Activated CD4-positive, alpha-beta T cell treated with anti-CD3 and anti-CD28 coated beads, Interleukin-2, Interleukin-4, amounts not matched to agents 100 ng/mL and 50 ng/mL, durations not matched to agents 16 hours and 8 hours (primary cell): ENCODE measurements around the gene PRKCSH.
"Not testable (repeated sequence)": the region's sequence is repeated elsewhere in the genome, so short reads cannot be mapped to it uniquely, and the experiment has no call there.

Source experiments
- DNase-seq: peaks from one replicate; pipeline ENCODE4 v3.0.0-alpha.2; 2020; ENCODE audit warnings: low spot score

The PRKCSH gene, protein sequence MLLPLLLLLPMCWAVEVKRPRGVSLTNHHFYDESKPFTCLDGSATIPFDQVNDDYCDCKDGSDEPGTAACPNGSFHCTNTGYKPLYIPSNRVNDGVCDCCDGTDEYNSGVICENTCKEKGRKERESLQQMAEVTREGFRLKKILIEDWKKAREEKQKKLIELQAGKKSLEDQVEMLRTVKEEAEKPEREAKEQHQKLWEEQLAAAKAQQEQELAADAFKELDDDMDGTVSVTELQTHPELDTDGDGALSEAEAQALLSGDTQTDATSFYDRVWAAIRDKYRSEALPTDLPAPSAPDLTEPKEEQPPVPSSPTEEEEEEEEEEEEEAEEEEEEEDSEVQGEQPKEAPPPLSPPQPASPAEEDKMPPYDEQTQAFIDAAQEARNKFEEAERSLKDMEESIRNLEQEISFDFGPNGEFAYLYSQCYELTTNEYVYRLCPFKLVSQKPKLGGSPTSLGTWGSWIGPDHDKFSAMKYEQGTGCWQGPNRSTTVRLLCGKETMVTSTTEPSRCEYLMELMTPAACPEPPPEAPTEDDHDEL

DNA sequence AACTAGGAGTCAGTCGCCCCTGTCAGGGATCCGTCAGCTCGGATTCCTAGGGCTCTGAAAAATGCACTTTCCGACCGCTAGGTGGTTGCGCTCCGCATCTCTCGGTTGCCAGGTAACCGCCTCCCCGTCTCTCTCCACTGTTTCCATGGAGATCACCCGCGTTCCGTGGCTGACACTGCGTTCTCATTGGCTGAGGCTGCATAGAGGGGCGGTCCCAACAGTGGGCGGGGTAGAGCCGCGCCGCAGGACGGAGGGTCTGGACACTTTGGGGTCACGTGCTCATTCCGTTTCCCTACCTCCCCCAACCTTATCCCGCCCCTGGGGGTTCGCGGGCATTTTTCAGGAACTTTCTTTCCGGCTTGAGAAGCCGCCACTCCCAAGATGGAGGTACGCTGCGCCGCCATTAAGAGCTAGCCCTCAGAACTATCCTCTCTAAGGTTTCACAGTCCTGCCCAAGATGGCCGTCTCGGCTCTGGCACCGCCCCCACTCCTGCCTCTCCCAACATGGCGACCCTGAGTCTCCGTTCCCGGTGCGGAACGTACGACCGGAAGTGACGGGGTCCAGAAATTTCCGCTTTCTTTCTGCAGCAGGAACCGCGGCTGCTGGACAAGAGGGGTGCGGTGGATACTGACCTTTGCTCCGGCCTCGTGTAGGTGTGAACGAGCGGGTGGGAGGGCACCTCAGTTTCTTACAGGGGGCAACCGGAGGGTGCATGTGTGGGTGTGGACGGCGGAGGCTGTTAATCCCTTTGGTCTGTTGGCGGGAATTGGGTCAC lies at the start of gene PRKCSH, which contains the start of gene ODAD3:
PRKCSH (plus strand) TSS at position 579 of the 776 bp plus-strand sequence. CDS start 483 bp downstream, outside the sequence.
ODAD3 (minus strand) TSS at position 65 of the 776 bp plus-strand sequence. CDS start 105 bp downstream, outside the sequence.
- peak; percentile 100 for DNase-seq

DNA sequence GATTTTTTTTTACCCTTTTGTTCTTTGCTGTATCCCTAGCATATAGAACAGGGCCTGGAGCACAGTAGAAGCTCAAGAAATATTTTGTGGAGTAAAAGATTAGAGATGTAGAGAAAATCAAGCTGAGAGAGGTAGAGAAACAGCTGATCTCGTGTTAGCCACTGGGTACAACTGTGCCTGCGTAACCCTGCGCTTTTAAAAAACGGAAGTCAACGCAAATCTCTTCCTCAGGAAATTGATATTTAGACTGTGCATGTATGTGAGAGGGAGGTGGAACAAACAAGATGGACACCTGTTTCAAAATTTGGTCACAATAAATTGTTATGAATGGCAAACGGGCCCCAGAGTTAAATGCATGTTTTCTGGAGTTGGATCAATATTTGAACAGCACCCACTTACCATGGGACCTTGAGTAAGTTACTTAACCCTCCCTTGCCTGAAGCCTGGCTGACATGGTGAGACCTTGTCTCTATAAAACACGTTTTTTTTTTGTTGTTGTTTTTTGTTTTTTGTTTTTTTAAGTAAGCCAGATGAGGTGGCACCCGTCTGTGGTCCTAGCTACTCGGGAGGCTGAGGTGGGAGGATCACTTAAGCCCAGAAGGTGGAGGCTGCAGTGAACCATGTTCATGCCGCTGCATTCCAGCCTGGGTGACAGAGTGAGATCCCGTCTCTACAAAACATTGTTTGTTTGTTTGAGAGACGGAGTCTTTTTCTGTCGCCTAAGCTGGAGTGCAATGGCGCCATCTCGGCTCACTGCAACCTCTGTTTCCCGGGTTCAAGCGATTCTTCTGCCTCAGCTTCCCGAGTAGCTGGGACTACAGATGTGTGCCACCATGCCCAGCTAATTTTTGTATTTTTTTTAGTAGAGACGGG lies 48.0 kb upstream of the PRKCSH start:
- DNase-seq = no peak

DNA sequence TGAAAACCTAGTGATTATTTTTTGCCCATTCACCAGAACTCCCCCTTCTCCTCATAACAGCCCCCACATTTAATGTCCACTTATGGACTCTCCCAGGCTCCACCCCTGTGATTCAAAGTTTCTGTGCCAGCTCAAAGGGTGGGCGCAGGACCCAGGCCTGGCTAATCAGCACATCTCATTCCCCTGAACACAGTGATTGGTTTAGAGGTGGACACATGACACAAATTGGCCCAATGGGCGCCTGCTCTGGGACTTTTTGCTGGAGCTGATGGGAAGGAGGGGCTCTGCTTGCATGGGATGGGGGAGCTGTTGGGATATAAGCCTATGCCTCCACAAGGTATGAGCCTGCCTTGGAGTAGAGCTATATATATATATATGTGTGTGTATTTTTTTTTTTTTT lies 45.1 kb upstream of the PRKCSH start:
- no peak for DNase-seq

DNA sequence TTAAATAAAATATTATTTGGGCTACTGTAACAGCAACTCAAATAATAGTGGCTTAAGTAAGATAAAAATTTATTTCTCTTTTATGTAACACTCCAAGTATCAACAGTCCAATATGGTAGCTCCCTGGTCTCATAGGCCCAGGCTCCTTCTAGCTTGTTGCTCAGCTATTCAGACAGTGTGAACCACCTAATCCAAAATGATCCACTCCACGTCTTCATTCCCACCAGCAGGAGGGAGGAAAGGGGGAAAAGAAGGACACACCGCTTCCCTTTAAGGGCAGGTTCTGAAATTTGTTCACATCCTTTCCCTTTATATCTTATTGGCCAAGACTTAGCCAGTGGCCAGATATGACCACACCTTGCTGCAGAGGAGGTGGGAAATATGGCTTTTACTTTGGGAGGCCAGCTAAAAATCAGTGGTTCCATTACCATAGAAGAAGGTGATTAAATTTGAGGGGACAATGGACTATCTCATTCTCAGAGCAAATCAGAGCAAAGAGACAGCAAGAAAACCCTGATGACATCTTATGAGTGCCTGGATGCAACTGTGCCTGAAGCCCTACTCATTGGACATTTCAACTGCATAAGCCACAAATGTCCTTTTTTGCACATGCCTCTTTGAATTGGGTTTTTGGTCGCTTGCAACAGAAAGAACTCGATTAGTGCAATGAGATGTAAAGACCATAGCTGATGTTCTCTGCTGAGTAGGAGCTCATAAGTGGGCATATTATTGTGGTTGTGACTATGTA lies 44.3 kb upstream of the PRKCSH start:
- no peak for DNase-seq

DNA sequence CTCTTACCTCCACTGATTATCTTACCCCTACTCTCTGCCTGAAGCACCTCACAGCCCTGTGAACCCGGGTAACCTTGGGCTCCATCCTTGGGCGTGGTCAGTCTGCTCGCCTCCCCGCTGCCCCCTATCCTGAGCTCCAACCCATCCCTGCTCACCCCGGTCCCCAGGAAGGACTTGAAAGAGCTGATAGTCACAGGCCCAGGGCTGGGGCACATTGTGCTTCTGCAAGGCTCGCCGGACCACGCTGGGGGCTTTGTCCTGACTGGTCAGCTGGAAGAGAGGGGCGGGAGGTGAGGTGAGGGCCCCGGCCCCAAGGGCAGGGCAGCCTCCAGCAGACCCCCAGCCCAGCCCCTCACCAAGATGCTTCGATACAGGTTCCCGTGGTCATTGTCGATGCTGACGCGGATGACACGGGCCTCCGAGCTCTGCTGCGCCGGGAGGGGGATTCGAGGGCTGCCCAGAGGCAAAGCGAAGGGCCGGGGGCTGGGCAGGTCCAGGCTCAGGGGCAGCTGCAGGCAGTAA lies 38.3 kb upstream of the PRKCSH start:
- no peak for DNase-seq

DNA sequence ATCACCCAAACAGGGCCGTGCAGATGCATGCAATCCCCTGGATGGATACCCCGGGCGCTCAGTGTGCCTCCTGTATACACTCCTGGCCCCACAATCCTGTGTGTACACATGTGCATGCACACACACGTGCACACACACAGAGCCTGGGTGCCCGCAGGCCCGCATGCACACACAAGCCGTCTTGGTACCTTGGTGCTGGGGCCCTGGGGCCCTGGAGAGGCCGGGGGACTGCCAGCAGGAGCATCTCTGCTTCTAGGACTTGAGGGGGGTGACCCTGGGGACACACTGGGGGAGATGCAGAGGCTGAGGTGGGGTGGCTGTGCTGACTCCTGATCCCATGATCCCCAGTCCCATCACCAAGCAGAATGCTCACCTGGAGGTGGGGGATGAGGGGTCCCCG lies 35.8 kb upstream of the PRKCSH start:
- no peak for DNase-seq

DNA sequence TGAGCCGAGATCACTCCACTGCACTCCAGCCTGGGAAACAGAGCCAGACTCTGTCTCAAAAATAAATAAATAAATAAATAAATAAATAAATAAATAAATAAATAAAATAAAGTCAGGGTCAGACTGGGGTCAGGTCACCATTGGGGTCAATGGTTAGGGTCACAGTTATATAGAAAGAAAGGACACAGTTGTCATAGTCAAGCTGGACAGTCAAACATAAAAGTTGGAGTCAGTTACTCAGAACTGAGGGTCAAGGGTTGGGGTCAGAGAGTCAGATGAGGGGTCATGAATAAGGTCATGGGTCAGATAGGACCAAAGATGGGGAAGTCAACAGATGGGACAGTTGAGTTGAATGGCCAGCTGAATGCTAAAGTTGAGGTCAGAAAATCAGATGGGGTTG lies 34.6 kb upstream of the PRKCSH start:
- DNase-seq = no peak

DNA sequence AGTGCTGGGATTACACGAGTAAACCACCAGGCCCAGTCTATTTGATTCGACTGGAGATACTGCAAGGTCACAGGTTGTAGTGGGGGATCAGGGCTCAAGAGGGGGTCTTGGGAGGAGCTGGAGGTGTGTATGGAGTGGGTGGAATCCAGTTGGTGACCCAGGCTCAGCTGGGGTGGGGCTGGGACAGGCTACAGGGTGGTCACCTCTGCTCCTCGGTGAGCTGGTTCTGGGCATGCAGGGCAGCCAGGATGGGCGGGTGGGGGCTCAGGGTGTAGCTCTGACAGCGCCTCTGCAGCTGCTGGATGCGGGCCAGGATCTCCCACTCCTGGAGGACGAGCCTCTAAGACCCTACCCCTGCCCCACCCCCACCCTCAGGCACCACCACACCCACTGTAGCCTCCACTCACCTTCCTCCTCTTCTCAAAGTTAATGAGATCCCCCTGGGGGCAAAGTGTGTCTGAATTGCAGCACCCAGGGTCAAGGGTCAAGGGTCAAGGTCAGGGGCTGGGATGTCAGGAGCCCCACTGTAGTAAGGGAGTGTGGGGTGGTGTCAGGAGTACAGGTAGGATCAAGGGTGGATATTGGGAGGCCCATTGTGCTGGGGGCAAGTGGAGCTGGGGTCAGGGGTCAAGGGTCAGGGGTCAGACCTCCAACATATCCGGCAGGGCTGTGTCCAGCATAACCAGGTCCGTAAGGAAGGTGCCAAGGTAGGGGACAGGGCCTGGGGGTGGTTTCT lies 33.5 kb upstream of the PRKCSH start:
- DNase-seq = no peak

DNA sequence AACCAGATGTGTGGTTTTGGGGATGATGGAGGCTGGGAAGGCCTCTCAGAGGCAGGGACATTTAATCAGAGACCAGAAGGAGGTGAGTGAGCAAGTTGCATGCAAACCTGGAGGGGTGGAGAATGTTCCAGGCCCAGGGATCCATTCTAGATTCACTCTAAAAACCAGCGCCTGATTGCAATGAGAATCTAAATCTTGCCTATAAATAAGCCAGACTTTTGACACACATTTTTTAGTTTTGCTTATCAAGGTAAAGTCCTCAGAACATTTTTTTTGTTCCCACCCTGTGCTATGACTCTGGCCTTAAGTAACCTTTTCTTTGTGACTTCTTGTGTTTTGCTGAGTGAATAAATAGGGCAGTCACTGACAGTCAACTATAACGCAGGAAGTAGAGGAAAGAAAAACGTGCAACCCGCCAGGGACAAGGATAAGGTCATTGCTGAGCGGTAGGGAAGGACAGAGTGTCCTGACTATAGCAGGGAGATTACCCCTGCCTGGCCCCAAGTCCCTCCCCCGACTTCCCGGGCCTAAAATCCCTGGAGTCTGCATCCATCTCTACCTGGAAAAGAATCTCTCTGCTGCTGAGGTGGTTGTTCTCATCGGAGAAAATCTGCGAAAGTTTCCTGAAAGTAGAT lies 30.7 kb upstream of the PRKCSH start:
- DNase-seq = no peak

DNA sequence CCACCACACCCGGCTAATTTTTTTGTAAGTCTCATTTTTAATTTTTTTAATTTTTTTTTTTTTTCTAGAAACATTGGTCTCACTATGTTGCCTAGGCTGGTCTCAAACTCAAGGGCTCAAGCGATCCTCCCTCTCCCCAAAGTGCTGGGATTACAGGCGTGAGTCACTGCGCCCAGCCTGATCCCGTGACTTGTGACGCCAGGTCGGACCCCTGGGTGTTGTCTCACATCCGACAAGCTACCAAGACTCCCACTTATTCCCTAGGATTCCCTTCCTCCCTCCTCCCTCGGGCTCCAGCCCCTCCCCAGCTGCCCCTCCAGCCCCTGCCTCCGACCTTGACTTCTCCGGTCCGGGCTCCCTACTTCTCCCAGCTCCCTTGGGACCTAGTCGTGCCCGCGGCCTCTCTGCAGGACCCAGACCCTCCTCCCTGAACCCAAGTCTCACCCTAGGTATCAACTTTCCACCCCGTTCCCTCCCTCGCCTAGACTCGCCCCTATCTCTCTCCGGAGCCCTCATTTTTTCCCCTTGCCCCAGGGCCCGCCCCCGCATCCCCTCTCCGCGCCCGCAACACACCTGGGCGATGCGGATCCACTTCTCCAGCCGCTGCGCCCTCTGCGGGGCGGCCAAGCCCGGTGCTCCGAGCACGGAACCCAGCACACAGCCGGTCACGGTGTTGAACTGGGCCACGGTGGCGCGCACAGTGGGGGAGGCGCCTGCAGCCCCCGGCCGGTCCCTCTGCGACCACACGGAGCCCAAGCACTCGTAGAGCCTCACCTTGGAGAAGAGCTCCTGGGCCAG lies 29.4 kb upstream of the PRKCSH start:
- peak; percentile 21 for DNase-seq

DNA sequence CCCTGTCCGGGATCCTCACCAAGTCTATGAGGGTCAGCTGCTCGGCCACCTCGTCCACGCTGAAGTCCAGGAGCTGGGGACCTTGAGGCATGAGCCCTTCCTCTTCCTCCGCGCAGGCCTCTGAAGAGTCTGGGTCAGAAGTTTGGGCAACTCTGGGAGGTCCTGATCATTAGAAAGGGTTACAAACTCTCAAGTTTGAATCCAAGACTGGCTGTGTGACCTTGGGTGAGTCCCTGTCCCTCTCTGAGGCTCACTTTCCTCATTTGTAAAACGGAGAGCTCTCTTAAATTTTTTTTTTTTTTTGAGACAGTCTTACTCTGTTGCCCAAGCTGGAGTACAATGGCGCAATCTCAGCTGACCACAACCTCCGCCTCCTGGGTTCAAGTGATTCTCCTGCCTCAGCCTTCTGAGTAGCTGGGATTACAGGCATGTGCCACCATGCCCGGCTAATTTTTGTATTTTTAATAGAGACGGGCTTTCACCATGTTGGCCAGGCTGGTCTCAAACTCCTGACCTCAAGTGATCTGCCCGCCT lies 28.7 kb upstream of the PRKCSH start:
- DNase-seq = not testable (repeated sequence)

DNA sequence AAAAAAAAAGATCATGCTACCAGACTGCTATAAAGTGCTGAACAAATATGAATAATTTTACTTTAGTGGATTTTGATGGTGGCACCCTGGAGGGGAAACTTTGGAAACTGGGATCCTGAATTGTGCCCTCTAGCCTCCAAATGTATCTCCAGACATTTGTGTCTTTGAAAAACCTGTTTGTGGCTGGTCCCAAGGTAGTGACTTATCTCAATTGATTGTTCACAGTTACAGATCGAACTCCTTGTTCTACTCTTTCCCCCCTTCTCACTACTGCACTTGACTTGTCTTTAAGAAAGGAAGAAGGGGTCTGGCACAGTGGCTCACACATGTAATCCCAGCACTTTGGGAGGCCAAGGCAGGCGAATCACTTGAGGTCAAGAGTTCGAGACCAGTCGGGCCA lies 26.8 kb upstream of the PRKCSH start:
- no peak for DNase-seq

DNA sequence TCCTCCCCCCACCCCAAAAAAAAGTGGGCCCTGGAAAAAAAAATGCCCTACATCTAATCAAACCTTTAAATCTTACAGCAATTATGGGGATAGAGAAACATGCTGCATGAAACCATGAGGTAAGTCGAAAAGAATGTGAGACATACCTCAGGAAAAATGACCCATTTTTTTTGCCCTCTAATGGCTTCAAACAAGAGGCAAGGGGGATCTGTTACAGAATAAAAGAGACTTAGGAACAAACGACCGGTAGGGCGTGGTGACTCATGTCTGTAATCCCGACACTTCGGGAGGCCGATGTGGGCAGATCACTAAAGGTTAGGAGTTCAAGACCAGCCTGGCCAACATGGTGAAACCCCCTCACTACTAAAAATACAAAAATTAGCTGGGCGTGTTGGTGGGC lies 24.8 kb upstream of the PRKCSH start:
- no peak for DNase-seq

DNA sequence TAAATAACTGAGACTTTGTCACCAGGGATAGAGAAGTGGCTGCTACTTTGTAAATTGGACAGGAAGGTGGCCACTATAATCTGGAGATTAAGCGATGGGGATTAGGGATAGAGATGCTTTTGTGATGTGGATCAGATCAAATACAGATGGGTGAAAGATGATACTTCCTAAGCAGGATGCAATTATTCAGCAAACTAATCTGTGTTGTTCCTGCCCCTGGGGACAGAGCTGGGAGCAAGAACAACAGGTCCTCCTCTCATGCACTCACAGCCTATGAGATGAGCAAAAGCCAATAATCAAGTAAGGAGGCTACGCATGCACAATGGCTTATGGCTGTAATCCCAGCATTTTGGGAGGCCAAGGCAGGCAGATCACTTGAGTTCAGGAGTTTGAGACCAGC lies 20.9 kb upstream of the PRKCSH start:
- no peak for DNase-seq

DNA sequence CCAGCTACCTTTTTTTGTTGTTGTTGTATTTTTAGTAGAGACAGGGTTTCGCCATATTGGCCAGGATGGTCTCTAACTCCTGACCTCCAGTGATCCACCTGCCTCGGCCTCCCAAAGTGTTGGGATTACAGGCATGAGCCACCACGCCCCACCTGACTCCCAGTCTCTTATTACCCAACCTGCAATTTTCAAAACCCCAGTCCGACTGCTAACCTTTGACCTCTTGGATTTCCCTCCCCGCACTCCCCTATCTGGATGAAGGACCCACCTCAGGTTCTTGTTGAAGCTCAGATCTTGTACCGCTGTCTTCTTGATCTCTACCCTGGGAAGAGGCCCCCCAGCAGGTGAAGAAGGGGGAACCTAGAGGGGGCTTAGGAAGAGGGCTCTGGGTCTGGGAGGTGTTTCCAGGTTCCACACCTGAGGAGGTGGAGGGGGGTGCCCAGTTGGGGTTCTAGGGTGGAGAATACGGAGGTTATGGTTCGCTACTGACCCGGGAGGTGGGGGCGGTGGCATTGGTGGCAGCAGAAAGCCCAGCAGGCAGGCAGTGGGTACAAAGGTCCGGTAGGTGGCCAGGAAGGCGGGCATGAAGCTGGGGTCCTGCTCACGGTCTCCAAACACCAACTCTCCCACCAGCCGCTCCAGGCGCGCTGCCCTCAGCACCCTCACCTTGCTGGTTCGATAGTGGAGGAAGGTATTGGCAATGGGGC lies 18.9 kb upstream of the PRKCSH start:
- no peak for DNase-seq

DNA sequence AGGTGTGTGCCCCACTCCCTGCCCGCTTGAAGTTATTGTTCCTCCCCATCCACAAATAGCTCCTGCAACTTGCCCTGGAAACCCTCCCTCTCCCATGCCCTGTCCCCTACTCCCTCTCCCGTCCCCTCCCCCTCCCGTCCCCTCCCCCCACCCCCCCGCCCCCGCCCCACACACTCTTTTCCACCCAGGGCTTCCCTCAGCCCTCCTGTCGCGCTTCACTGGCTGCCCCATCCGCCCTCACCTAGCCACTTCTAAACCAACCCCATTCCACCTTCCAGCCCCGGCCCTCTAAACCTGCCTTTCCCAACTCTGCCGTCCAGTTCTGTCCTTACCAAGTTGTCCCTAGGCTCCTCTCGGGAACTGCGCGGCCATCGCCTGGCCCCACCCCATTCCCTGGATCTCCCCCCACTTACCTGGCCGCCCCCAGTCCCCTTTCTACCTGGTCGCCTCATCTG lies 17.3 kb upstream of the PRKCSH start:
- no peak for DNase-seq

DNA sequence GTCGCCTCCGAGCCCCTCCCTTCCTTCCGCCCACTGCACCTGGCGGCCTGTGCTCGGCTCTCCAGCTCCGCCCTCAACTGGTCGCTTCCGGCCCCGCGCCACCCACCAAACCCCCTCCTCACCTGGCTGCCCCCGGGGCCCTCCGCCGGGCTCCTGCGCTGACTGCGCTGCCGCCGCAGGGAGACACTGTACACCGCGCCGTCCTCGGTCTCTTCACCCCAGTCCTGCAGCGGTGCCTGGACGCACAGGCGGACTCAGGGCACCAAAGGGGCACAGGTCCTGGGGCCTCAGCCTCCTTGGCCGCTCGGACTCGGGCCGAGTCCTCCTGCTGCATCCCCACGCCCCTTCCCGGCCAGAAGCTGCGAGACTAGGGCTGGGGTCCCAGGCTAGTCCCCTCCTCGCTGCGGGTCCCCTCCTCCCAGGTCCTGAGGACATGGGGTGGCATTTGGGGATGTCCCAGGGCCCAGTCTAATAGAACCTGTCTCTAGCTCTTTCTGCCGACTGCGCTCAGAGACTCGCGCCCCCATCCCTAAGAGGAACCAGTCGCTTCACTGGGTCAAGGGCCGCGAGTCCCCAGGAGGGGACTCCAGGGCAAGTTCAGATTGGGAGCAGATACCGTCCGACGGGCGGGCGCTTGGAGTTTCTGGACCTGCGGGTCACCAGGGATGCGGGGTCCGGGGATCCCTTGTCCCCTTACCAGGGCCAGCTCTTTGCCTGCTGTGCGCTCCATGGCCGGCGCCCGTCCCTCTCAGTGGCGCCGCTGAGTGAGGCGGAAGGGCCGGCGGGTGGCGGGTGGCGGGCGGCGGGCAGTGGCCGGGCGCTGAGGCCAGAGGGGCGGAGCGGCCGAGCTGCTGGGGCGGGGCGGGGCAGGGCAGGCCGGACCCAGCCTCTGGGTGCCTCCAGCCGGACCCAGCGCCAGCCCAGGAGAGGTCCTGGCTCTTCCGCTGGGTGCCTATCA lies 16.6 kb upstream of the PRKCSH start, which contains the start of gene RGL3:
RGL3 (minus strand) TSS at position 766 of the 958 bp plus-strand sequence; CDS start at position 730, 36 bp downstream.
- DNase-seq = no peak
